Psoas muscle (tissue), 8 donors: ENCODE measurements around the gene ALK. TPM values are rescaled to one million over a fixed set of nuclear protein-coding genes. Genes with fewer than 3 reads are reported as not detected.

ENCODE experiments used
- ATAC-seq, 4 donors: fragments of 200-7000 bp; cut with Tn5 transposase; one replicate each; pipeline ENCODE4 v1.9.1; 2020; ENCODE audit warnings: moderate library complexity in 3 of 4, mild to moderate bottlenecking in 2 of 4
- DNase-seq, 2 donors: peaks; one replicate each; pipeline ENCODE4 v3.0.0-alpha.2; 2020
- H3K27ac ChIP-seq: fragments of 200-600 bp; one replicate; pipeline ENCODE4 v1.8.0; 2022
- H3K27me3 ChIP-seq, 3 donors: fragments of 200-600 bp in 1 of 3; one replicate each; pipeline versions ENCODE4 v1.6.1 to v1.8.0; 2013 to 2022; ENCODE audit warnings: low read length in 2 of 3, mild to moderate bottlenecking in 2 of 3, moderate library complexity in 1 of 3; ENCODE audit not compliant: insufficient read depth in 3 of 3
- H3K36me3 ChIP-seq, 2 donors: fragments of 200-600 bp in 1 of 2; one replicate each; pipeline versions ENCODE4 v1.6.1 to v1.8.0; 2013 to 2022; ENCODE audit warnings: low read depth in 1 of 2, mild to moderate bottlenecking in 1 of 2, moderate library complexity in 1 of 2; ENCODE audit not compliant: insufficient read depth in 1 of 2
- H3K4me1 ChIP-seq: fragments of 200-600 bp; one replicate; pipeline ENCODE4 v1.8.0; 2022
- H3K4me3 ChIP-seq: fragments of 200-600 bp; one replicate; pipeline ENCODE4 v1.8.0; 2022; ENCODE audit warnings: mild to moderate bottlenecking
- H3K9me3 ChIP-seq: fragments of 200-600 bp; one replicate; pipeline ENCODE4 v1.8.0; 2022
- WGBS, 3 donors: extraction: QIAGEN DNeasy Blood & Tissue Kit; methylation state at CpG; one replicate each; pipeline versions ENCODE4 v1.1.6 to v1.1.7; 2013; 5-methylcytosine and 5-hydroxymethylcytosine counted together
- intact Hi-C, 2 donors: fragments of 100-400 bp; cut with DNase I; formaldehyde crosslinking; loops; one replicate each; pipeline versions ENCODE4 v1.11.0 to v1.14.2; 2022
- polyA plus RNA-seq, 3 donors: library from polyadenylated mRNA; stranded (reverse); fragments of 200-250 nt; gene quantifications; one replicate each; pipeline ENCODE4 v1.2.3, GENCODE V29; 2013
- total RNA-seq, 4 donors: library from RNA; stranded (reverse); fragmentation: NEBNext Ultra II Directional in 2 of 4; extraction: Animal tissue kit (Norgen Biotek cat#: 25700) in 2 of 4; gene quantifications; one replicate each; pipeline versions ENCODE4 v1.2.1 to v1.2.4, GENCODE V29; 2021 to 2023
- TF ChIP-seq, protein P1 (sequence below): fragments of 200-600 bp; IDR thresholded peaks from one replicate; pipeline ENCODE4 v1.8.0; 2022; ENCODE audit warnings: antibody characterized with exemption
- donor health status: healthy with polysubstance abuse.
- donor health status: DM: no; HTN: no; CAD: no; lungs with moderate emphysema.
- donor health status: Bipolar disorder and iron deficiency.
- donor health status: healthy.
- donor health status: DM: yes; HTN: yes; CAD: no.
- donor health status: DM: no; HTN: no; CAD: no.
- donor health status: DM: no; HTN: no; CAD: no.
- donor health status: DM: yes; HTN: yes; CAD: no.

ALK gene
- total and polyA plus RNA-seq, 7 donors: 0.03 to 0.32 (median 0.08) TPM; not detected in 2

DNA sequence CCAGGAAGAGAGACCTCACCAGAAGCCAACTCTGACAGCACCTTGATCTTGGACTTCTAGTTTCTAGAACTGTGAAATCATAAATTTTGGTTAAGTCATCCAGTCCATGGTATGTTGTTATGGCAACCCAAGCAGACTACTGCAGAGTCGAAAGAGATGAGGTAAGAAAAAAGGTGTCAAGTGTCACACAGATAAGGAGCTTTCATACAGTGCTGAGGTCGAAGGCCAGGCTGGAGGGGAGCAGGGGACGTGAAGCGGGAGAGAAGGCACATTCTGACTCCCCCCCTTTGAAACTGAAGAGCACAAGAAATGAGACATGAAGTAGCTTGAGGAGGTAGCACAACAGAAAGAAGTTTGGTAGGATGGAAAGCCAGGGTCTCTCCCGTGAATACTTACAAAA, 110.4 kb downstream of the ALK start:
- Histone ChIP-seq H3K4me1 (no peaks in the 10 kb centered on the region), H3K4me3 (no peak overlapping the region), H3K27ac (no peak overlapping the region), H3K27me3 (no peaks in the 10 kb centered on the region), H3K9me3 (no peaks in the 10 kb centered on the region), H3K36me3 (no peaks in the 10 kb centered on the region)
- TF ChIP-seq, protein P1, sequence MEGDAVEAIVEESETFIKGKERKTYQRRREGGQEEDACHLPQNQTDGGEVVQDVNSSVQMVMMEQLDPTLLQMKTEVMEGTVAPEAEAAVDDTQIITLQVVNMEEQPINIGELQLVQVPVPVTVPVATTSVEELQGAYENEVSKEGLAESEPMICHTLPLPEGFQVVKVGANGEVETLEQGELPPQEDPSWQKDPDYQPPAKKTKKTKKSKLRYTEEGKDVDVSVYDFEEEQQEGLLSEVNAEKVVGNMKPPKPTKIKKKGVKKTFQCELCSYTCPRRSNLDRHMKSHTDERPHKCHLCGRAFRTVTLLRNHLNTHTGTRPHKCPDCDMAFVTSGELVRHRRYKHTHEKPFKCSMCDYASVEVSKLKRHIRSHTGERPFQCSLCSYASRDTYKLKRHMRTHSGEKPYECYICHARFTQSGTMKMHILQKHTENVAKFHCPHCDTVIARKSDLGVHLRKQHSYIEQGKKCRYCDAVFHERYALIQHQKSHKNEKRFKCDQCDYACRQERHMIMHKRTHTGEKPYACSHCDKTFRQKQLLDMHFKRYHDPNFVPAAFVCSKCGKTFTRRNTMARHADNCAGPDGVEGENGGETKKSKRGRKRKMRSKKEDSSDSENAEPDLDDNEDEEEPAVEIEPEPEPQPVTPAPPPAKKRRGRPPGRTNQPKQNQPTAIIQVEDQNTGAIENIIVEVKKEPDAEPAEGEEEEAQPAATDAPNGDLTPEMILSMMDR: no peak
- ATAC-seq: no peak
- intact Hi-C loops: no loop called here
- 41 to 55% (median 43%) methylated on average over 5 of the region's 5 CpGs for WGBS, 3 donors
- DNase-seq: no peak

GRCh38 chr2:29808321-29808720, 113.1 kb downstream of the ALK start:
- DNase-seq (no peak), ATAC-seq (no peak)
- Histone ChIP-seq H3K36me3 (no peaks in the 10 kb centered on the region), H3K4me3 (no peak overlapping the region), H3K27me3 (no peaks in the 10 kb centered on the region), H3K27ac (no peak overlapping the region), H3K9me3 (no peaks in the 10 kb centered on the region), H3K4me1 (no peaks in the 10 kb centered on the region)
- intact Hi-C loops: no loop called here
- TF ChIP-seq, protein P1: no peak
- 32 to 40% (median 35%) methylated on average over 4 of the region's 4 CpGs for WGBS, 3 donors

DNA sequence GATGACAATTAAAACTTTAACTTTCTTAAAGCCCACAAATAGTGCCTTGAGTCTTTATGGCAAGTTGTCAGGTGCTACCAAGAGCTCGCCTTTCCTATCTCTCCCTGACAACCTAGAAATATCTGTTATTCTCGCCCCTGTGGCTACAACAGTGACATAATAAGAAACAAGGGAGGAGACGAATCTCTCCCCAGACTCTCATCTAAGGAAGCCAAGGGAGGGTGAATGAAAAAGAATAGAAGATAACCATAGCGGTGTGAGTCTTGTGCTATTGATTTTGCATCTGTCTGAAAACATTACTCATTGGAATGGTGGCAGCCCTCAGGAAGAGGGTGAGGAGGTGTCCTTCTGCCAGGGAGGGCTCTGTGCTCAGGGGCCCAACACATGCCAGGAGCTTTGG, 114.3 kb downstream of the ALK start:
- Histone ChIP-seq H3K4me3 (no peak overlapping the region), H3K9me3 (no peaks in the 10 kb centered on the region), H3K27ac (no peak overlapping the region), H3K27me3 (no peaks in the 10 kb centered on the region), H3K4me1 (no peaks in the 10 kb centered on the region), H3K36me3 (no peaks in the 10 kb centered on the region)
- no peak for ATAC-seq
- intact Hi-C loops: no loop called here
- 78 to 81% (median 79%) methylated on average over 4 of the region's 4 CpGs for WGBS, 3 donors
- DNase-seq: no peak
- TF ChIP-seq, protein P1: no peak

DNA sequence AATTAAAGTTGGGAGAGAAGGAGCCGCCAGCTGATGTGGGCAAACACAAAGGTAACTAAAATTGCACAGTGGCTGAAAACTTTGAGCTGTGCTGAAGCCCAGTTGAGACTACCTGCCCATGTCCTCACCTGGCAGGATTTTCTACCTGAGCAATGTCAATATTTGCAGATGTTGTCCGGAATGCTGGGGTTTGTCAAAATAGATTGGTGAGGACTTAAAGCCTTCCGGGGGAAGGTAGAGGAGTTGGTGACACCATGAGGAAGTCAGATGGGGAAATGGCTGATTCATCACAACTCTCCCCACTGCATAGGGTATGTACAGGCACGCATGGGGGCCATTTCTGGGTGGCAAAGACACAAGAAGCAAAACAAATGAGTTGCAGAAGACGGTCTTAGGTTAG, 114.9 kb downstream of the ALK start:
- Histone ChIP-seq H3K27ac (no peak overlapping the region), H3K36me3 (no peaks in the 10 kb centered on the region), H3K4me1 (no peaks in the 10 kb centered on the region), H3K4me3 (no peak overlapping the region), H3K27me3 (no peaks in the 10 kb centered on the region), H3K9me3 (no peaks in the 10 kb centered on the region)
- WGBS, 3 donors: 88 to 94% (median 94%) methylated on average over 5 of the region's 5 CpGs
- ATAC-seq (no peak), DNase-seq (no peak)
- TF ChIP-seq, protein P1: no peak
- intact Hi-C loops: no loop called here

- DNase-seq: no peak
- Histone ChIP-seq H3K4me3 (no peak overlapping the region), H3K27ac (no peak overlapping the region), H3K27me3 (peaks cover 0 to 4% (median 0%) of the 10 kb centered on the region in 3 donors), H3K36me3 (no peaks in the 10 kb centered on the region), H3K9me3 (no peaks in the 10 kb centered on the region), H3K4me1 (no peaks in the 10 kb centered on the region)
- ATAC-seq: no peak
- TF ChIP-seq, protein P1: no peak
- intact Hi-C loops: no loop called here
- 91 to 94% (median 92%) methylated on average over 3 of the region's 3 CpGs for WGBS, 3 donors
Observed at GRCh38 chr2:29804671-29805070, 116.7 kb downstream of the ALK start.
